Ascending aorta (tissue), 2 donors: ENCODE results near the gene SLC15A4. TPM values are rescaled to one million over a fixed set of nuclear protein-coding genes. Genes with fewer than 3 reads are reported as not detected.

Experiments used
- DNase-seq, 2 donors: peaks; one replicate each; pipeline ENCODE4 v3.0.0-alpha.2; 2019; ENCODE audit warnings: low spot score in 2 of 2
- H3K27ac ChIP-seq, 2 donors: fragments of 200-600 bp; sonication (generic); one replicate each; pipeline ENCODE4 v1.5.1; 2016 to 2017; ENCODE audit warnings: mild to moderate bottlenecking in 1 of 2
- H3K27me3 ChIP-seq: fragments of 200-600 bp; sonication (generic); one replicate; pipeline ENCODE4 v1.5.1; 2017
- H3K36me3 ChIP-seq, 2 donors: fragments of 200-600 bp; sonication (generic); one replicate each; pipeline ENCODE4 v1.5.1; 2016
- H3K4me1 ChIP-seq, 2 donors: fragments of 200-600 bp; sonication (generic); one replicate each; pipeline ENCODE4 v1.5.1; 2016 to 2017; ENCODE audit warnings: mild to moderate bottlenecking in 1 of 2
- H3K4me3 ChIP-seq, 2 donors: fragments of 200-600 bp; sonication (generic); one replicate each; pipeline ENCODE4 v1.5.1; 2016 to 2017; ENCODE audit warnings: mild to moderate bottlenecking in 1 of 2
- H3K9me3 ChIP-seq, 2 donors: fragments of 200-600 bp; sonication (generic); one replicate each; pipeline ENCODE4 v1.5.1; 2016
- intact Hi-C: fragments of 100-400 bp; cut with DNase I; formaldehyde crosslinking; loops from one replicate; pipeline ENCODE4 v1.15.1; 2023
- total RNA-seq: library from RNA; depleted of rRNA; stranded (reverse); fragments of >200 nt; gene quantifications from one replicate; pipeline ENCODE4 v1.1.0, GENCODE V29; 2016
- TF ChIP-seq, protein P1 (sequence below), 3 experiments: fragments of 200-600 bp in 2 of 3; fragments of 450-650 bp in 1 of 3; sonication (generic) in 2 of 3; IDR thresholded peaks; one replicate each; pipeline ENCODE4 v1.5.1; 2016 to 2019; ENCODE audit warnings: antibody characterized with exemption in 3 of 3, mild to moderate bottlenecking in 1 of 3, moderate library complexity in 1 of 3

SLC15A4 gene
- total RNA-seq, 1 donor from 2014 or later = 39.3 TPM

GRCh38 chr12:128792398-128792797 is 31.4 kb downstream of the SLC15A4 start:
- H3K4me3 ChIP-seq = no peak overlapping the region
- no peak for DNase-seq
- intact Hi-C loops = no loop called here
- TF ChIP-seq, protein P1, sequence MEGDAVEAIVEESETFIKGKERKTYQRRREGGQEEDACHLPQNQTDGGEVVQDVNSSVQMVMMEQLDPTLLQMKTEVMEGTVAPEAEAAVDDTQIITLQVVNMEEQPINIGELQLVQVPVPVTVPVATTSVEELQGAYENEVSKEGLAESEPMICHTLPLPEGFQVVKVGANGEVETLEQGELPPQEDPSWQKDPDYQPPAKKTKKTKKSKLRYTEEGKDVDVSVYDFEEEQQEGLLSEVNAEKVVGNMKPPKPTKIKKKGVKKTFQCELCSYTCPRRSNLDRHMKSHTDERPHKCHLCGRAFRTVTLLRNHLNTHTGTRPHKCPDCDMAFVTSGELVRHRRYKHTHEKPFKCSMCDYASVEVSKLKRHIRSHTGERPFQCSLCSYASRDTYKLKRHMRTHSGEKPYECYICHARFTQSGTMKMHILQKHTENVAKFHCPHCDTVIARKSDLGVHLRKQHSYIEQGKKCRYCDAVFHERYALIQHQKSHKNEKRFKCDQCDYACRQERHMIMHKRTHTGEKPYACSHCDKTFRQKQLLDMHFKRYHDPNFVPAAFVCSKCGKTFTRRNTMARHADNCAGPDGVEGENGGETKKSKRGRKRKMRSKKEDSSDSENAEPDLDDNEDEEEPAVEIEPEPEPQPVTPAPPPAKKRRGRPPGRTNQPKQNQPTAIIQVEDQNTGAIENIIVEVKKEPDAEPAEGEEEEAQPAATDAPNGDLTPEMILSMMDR (IDR thresholded peaks at IDR 0.05) = no peak
- no peak overlapping the region for H3K27ac ChIP-seq
- peaks cover 45 to 58% of the 10 kb centered on the region in 2 donors for H3K36me3 ChIP-seq
- H3K9me3 ChIP-seq = no peaks in the 10 kb centered on the region
- no peaks in the 10 kb centered on the region for H3K27me3 ChIP-seq
- peaks cover 0 to 27% of the 10 kb centered on the region in 2 donors for H3K4me1 ChIP-seq

- Histone ChIP-seq H3K4me1 (peaks cover 0 to 20% of the 10 kb centered on the region in 2 donors), H3K27ac (peak overlapping the region in 1 of 2 donors; percentile 4), H3K27me3 (no peaks in the 10 kb centered on the region), H3K9me3 (no peaks in the 10 kb centered on the region), H3K36me3 (peaks cover 39 to 57% of the 10 kb centered on the region in 2 donors), H3K4me3 (no peak overlapping the region)
- TF ChIP-seq, protein P1 (IDR thresholded peaks at IDR 0.05) = no peak
- intact Hi-C loops = no loop called here
- no peak for DNase-seq
These were observed 32.1 kb downstream of the SLC15A4 start for GRCh38 chr12:128791395-128792322.

DNA sequence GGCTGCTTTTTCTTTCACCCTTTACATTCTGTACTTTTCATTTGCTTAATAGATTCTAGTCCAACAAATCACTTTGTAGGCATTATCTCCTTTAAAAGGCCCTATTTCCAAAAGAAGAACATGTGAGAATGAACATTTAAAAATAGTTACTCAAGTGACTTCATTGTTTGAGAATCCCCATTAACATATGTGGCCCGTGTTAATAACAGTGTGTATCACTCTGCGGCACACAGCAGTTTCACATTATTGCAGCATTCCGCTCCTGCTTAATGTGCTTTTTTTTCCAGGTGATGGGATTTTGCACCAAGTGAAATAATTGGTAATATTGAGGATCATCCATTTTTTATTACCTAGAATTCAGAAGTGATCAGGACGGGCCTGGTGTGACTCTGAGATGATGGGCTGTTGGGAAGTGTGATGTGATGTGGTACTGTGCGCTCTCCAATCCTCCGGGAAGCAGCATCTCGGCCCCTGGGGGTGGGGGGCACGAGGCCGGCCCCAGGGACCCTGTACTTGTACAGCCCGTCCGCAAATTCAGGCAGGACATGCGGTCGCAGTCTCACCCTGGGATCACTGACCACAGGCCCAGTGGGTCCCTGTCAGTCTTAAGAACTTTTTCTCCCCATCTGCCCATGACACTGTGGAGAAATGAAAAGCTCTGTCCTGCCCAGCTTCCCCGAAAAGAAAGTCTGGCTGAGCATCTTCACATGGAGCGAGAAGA is 32.9 kb downstream of the SLC15A4 start:
- H3K4me3 ChIP-seq = no peak overlapping the region
- TF ChIP-seq, protein P1 (IDR thresholded peaks at IDR 0.05) = no peak
- peak overlapping the region in 1 of 2 donors; percentile 5 for H3K27ac ChIP-seq
- peaks cover 38 to 52% of the 10 kb centered on the region in 2 donors for H3K36me3 ChIP-seq
- no peaks in the 10 kb centered on the region for H3K9me3 ChIP-seq
- peaks cover 0 to 12% of the 10 kb centered on the region in 2 donors for H3K4me1 ChIP-seq
- intact Hi-C loops = no loop called here
- H3K27me3 ChIP-seq = no peaks in the 10 kb centered on the region
- DNase-seq = no peak

GRCh38 chr12:128790221-128790620 is 33.5 kb downstream of the SLC15A4 start:
- no peak for DNase-seq
- intact Hi-C loops = no loop called here
- Histone ChIP-seq H3K36me3 (peaks cover 32 to 46% of the 10 kb centered on the region in 2 donors), H3K9me3 (no peaks in the 10 kb centered on the region), H3K4me3 (no peak overlapping the region), H3K4me1 (peaks cover 0 to 8% of the 10 kb centered on the region in 2 donors), H3K27ac (peak overlapping the region in 1 of 2 donors; percentile 5), H3K27me3 (no peaks in the 10 kb centered on the region)
- TF ChIP-seq, protein P1 (IDR thresholded peaks at IDR 0.05) = no peak

DNA sequence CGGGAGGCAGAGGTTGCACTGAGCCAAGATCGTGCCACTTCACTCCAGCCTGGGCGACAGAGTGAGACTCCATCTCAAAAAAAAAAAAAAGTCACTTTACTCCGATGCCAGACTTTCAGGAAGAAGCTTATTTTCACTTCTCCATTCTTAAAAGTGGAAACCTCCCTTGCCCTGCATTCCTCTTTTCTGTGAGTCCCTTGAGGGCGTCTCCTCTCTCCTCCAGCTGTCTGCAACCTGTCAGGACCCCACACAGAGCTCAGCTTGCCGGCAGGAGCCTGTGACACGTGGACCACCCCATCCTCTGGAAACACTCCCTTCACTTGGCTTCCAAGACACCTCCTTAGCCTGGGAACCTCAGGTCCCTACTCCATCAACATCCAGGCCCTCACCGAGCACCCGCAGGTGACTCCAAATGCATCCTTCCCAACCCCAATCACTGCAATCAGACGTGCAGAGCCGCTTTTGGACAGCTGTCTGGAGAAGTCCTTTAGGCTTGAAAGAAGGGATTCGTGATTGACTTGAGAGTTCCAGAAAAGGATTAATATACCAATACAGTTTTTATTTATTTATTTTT is 34.3 kb downstream of the SLC15A4 start:
- Histone ChIP-seq H3K36me3 (peaks cover 24 to 38% of the 10 kb centered on the region in 2 donors), H3K4me1 (peaks cover 0 to 3% of the 10 kb centered on the region in 2 donors), H3K27ac (peak overlapping the region in 1 of 2 donors; percentile 5), H3K4me3 (no peak overlapping the region), H3K27me3 (no peaks in the 10 kb centered on the region), H3K9me3 (no peaks in the 10 kb centered on the region)
- TF ChIP-seq, protein P1 (IDR thresholded peaks at IDR 0.05) = no peak
- intact Hi-C loops = no loop called here
- DNase-seq = no peak
